ENCODE data around the gene CELSR1. TPM values are rescaled to one million over a fixed set of nuclear protein-coding genes. Genes with fewer than 3 reads are reported as not detected.

The CELSR1 gene
- polyA plus RNA-seq, 4 donors = 23.7 to 30.9 (median 27.5) TPM

GRCh38 chr22:46340676-46341075, 196.7 kb downstream of the CELSR1 start:
- no peak for DNase-seq (ENCODE audit: low read depth in 4 of 4, low spot score in 3 of 4)

DNA sequence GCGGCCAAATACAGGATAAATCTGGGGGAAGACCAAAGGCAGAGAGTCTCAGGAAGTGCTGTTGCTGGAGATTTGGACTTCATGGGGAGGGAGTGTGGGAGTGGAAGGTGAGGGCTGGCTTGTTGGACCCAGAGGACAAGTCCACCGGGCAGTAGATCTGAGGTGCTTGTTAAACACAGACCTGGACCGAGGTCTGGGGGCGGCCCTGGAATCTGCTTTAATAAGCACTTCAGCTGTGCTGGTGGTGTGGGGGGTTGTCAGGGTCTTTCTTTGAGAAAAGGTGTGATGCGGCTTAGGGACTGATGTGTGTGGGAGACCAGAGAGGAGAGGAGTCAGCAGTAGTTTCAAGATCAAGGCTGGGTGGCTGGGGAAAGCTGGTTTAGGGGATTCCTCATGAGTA, 197.5 kb downstream of the CELSR1 start:
- DNase-seq (ENCODE audit: low read depth in 4 of 4, low spot score in 3 of 4) = no peak

- no peak for DNase-seq (ENCODE audit: low read depth in 4 of 4, low spot score in 3 of 4)
Observed at GRCh38 chr22:46338636-46339035, 198.8 kb downstream of the CELSR1 start.

DNA sequence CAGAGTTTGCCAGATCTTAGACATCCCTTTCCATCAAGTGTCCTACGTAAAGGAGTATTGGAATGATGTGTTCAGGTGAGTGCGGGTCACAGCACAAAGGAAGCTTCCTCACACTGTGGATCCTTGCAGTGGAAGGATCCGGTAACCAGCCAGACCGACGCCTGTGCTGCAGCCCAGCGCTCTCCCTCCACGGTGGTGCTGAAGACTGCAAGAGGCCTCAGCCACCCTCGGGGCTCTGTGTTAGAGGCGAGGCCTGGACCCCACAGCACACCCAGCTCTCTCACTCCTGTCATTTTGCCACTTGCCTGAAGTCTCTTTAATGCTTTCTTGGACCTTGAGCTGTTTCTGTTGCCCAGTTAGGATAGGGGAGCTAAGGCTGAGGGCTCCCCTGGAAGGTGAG, 199.6 kb downstream of the CELSR1 start:
- no peak for DNase-seq (ENCODE audit: low read depth in 4 of 4, low spot score in 3 of 4)

GRCh38 chr22:46336119-46337078, 201.0 kb downstream of the CELSR1 start:
- DNase-seq (ENCODE audit: low read depth in 4 of 4, low spot score in 3 of 4) = no peak

DNA sequence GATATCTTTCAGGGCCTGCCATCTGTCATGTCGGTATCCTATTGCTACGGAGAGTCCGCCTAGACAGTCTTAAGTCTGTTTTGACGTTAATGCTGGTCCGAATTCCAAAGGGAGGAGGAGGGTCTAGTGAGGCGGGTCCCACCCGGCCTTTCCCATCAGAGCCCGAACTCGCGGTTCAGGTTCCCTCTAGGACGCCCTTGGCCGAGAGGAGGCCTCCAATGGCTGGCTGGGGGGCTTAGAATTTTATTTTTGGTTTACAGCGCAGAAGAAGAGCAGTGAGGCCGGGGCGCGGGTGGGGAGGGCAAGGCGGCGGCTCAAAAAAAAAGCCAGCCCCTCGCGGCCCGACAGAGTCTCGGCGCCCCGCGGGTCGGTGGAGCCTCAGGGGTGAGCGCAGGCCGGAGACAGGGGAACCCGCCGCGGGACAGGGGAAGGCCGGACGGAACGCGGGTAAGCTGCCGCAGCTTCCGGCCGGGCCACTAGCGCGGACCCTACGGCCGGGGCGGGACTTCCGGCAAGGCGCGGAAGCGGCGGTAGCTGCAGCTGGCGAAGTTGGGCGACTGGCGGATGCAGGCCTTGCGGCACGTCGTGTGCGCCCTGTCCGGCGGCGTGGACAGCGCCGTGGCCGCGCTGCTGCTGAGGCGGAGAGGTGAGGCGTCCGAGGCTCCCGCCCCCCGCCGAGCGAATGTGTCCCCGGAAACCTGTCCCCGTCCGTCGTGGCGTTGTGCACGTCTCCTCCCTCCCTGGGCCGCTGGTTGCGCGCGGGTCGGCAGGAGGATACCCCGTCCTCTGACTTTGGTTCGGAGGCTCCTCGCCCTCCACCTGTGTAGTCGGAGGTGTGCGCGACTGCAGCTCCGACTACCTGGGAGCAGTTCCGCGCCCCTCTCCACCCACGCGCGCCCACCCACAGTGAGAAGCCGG, 202.0 kb downstream of the CELSR1 start, which contains the start of gene TRMU:
Gene TRMU, plus strand, starts transcription at position 514 of the 918 bp plus-strand sequence. Its CDS starts 51 bp downstream, at position 565.
- peak; percentile 72 to 77 (median 73) for DNase-seq (ENCODE audit: low read depth in 4 of 4, low spot score in 3 of 4)

DNA sequence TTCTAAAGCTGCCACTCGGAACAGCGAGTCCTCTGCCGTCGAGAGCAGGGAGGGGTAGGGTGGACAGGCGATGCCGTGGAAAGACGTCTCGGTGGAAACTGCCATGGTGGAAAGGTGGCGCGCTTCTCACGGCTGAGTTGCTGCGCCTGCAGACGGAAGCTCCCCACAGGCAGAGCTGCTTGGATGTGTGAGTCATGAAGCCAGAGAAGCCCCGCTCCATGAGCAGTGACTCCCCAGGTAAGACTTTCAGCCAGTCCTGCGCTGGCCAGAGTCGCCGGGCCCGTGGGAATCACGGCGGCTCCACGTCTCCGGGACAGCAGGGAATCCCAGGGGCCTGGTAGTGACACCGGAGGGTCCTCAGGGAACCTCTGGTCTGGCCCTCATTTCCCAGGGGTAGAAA, 205.9 kb downstream of the CELSR1 start:
- no peak for DNase-seq (ENCODE audit: low read depth in 4 of 4, low spot score in 3 of 4)

DNA sequence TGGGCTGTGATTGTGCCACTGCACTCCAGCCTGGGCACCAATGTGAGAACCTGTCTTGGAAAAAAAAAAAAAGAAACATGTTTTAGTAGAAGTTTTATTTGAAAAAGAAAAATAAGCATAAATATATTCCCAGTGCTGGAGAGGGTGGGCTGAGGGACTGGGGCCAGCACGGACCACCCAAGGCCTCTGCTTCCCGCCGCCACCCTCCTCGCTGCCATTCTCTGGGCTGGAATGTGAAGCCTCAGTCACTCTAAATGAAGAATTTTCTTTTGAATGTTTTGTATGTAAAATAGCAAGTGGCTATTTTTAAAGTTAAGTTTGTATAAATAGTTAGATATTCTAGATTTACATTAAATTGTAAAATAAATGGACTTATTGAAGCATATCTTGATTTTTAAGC, 207.0 kb downstream of the CELSR1 start:
- no peak for DNase-seq (ENCODE audit: low read depth in 4 of 4, low spot score in 3 of 4)

GRCh38 chr22:46329616-46330015, 207.8 kb downstream of the CELSR1 start:
- no peak for DNase-seq (ENCODE audit: low read depth in 4 of 4, low spot score in 3 of 4)

DNA sequence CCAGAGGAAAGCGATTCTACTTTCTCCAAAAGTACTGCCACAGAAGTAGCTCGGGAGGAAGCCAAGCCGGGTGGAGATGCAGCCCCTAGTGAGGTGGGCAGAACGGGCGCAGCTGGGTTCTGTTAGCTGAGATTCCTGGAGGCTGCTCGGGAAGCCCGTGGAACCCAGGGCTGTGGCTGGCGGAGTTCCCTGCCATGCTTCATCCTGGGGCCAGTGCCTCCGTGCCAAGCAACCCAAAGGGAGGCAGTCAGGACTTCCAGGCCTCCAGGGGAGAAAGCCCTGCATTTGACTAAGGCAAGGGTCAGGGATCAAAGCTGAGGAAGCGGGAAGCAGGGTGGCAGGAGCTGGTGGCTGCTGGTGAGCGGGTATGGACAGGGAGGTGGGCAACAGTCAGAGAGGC, 208.6 kb downstream of the CELSR1 start:
- DNase-seq (ENCODE audit: low read depth in 4 of 4, low spot score in 3 of 4) = no peak

DNA sequence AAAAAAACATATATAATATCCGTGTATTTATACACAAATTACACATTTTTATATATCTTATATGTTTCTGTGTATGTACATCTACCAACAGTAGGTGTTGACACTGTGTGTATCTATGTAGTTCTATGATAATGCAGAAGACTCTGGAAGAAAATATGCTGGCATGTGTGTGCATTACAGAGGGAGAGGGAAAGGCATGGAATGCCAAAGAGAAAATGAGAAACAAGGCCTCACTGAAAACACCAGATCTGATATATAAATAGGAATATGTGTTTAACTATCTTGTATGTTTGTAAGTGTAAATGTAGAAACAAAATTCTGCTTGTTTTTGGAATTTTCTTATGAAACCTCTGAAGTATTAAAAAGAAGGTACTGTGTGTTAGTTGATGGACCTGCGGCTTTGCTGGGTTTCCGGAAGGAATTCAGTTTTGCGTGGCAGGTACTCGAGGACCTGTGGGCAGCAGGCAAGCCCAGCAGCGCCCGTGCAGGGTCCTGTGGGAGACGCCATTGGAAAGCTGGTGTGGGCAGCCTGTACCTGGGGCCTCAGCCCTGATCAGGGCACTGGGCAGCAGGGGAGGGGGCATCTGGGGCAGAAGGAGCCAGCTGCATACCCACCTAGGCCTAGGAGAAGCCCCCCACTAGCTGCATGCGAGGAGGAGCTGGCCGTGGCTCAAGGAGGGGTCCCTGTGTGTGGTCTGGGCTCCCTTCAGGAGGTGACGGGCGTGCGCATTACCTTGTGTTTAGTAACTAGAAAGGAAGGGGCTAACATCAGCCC, 209.5 kb downstream of the CELSR1 start:
- DNase-seq (ENCODE audit: low read depth in 4 of 4, low spot score in 3 of 4) = no peak

DNA sequence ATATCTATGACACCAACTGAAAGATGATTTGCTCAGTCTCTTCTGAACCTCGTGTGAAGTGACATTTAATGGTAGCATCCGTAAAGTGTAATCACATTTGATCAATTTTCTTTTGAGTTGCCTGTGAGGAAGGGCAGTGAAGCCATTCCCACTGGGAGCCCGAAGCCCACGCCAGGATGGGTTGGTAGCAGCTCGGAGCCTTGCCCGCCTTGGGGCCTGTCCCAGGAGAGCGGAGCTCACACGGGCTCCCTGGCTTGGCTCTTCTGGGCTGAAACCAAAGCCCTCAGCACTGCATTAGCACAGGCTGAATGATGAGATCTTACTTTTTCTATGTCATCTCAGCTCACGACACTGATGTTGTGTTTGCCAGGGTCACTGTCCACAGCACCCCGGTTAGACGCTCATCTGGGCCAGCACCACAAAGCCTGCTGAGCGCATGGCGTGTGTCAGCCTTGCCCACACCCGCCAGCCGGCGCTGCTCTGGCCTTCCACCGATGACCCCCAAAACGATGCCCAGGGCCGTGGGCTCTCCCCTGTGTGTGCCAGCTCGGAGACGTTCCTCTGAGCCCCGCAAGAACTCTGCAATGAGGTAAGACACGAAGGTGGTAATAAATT, 211.2 kb downstream of the CELSR1 start:
- no peak for DNase-seq (ENCODE audit: low read depth in 4 of 4, low spot score in 3 of 4)

DNA sequence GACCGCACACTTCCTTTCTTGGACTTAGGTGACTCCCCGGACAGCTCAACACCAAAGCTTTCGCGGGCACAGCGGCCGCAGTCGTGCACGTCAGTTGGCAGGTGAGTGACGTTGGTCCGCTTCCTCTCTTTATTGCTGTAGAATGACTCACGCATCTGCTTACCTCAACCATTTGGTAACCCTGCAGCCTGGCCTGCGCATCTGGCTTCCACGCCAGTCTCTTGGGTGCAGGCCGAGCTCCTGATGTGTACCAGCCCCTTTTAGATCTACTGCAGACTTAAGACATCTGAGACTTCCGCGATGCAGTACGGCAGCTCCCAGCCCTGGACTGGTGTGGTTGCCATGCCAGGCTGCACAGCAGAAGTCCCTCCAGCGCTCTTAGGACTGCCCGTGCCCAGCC, 214.3 kb downstream of the CELSR1 start:
- no peak for DNase-seq (ENCODE audit: low read depth in 4 of 4, low spot score in 3 of 4)

DNA sequence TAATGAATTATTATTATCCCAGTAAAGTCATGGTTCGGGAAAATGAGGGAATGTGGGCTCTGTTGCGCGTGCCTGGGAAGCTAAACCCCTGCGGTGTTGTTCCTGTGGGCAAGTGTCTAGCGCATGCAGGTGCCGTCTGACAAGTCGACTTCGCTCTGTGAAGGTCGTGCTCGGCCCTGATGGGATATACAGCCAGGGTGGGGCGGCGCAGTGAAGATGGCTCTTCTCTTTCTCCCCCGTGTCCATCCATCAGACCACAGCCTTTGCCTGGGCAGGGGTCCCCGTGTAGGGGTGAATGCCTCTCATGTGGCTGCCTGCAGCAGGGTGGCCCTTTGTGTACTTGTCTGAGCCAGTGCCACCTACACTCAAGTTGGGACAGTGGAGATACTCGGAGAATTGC, 214.7 kb downstream of the CELSR1 start:
- DNase-seq (ENCODE audit: low read depth in 4 of 4, low spot score in 3 of 4) = no peak

DNA sequence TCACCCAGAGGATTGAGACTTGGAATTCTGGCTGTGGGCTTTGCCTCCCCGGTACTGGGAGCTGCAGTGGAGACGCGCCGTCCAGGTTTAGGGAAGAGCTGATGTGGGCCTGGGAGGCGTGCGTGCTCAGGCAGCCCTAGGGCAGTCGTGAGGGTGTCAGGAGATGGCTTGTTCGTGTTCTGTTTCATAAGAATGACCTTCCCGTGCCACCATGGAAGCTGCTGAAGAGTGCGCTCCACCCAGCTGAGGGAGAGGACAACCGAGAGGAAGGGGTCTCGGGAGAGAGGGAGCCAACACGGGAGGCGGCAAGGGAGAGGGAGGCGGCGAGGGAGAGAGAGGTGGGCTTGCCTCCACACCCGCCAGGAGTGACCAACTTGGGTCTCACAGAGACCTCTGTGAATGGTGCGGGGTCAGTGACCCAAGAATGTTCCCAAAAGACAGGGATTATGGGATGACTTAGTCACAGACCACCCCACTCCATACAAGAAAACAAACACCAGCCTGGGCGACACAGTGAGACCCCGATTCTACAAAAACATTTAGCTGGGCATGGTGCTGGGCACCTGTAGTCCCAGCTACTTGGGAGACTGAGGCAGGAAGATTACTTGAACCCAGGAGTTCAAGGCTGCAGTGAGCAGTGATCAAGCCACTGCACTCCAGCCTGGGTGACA, 216.6 kb downstream of the CELSR1 start:
- no peak for DNase-seq (ENCODE audit: low read depth in 4 of 4, low spot score in 3 of 4)

DNA sequence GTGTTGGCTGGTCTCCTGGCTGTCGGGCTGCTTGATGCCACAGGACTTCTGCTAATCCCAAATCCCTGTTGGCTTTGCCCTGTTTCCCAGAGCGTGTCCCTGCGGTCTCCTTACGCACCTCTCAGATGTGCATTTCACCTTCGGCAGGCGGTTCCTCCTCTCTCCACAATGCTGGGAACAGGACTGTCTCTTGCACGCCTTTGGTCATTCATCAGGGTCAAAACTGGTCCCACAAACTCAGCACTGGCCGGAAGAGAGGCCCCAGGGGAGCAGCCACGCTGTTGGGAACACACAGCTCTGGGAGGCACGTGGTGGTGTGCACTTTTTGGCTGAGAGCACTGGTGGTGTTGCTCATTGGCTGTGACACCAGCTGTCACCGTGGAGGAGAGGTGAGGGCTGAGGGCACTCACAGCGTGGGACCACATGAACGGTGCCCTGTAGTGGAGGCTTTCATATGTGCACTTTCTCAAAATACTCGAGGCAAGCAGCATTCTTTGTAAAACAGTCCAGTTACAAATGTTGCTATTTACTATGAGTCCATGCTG, 217.2 kb downstream of the CELSR1 start:
- no peak for DNase-seq (ENCODE audit: low read depth in 4 of 4, low spot score in 3 of 4)

- DNase-seq (ENCODE audit: low read depth in 4 of 4, low spot score in 3 of 4) = no peak
Observed at GRCh38 chr22:46319319-46319718, 218.1 kb downstream of the CELSR1 start.

- DNase-seq (ENCODE audit: low read depth in 4 of 4, low spot score in 3 of 4) = no peak
Observed at GRCh38 chr22:46318576-46318975, 218.8 kb downstream of the CELSR1 start.

GRCh38 chr22:46317646-46318045, 219.8 kb downstream of the CELSR1 start:
- DNase-seq (ENCODE audit: low read depth in 4 of 4, low spot score in 3 of 4) = no peak
